Thyroid gland (tissue), 4 donors: ENCODE data around the gene CAMK2G.

Source experiments
- POLR2A ChIP-seq, 2 donors: fragments of 450-650 bp; IDR thresholded peaks; one replicate each; pipeline ENCODE4 v1.6.1; 2017; ENCODE audit warnings: antibody characterized with exemption in 2 of 2, mild to moderate bottlenecking in 2 of 2, moderate library complexity in 1 of 2
- TF ChIP-seq, protein P1 (sequence below), 6 experiments: fragments of 200-600 bp in 3 of 6; fragments of 450-650 bp in 3 of 6; sonication (generic) in 3 of 6; IDR thresholded peaks; one replicate each; pipeline ENCODE4 v1.5.1; 2016 to 2019; ENCODE audit warnings: antibody characterized with exemption in 6 of 6, mild to moderate bottlenecking in 2 of 6, inconsistent platforms in 1 of 6, moderate library complexity in 1 of 6

DNA sequence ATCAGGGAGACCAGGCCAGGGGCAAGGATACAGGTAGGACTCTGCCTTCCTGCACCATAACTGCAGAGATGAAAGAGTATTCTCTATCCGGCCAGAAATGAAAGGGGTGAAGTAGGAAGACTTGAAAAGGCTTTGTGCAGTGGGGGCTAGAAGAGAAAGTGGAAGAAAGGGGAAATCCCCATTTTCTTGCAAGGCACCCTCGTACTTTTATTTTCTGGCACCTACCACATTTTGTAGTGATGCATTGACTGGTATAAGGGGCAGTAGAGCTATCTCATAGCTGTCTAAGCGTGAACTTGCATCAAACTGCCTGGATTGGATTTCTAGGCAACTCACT lies 752 bp upstream of the CAMK2G start:
- TF ChIP-seq, protein P1, sequence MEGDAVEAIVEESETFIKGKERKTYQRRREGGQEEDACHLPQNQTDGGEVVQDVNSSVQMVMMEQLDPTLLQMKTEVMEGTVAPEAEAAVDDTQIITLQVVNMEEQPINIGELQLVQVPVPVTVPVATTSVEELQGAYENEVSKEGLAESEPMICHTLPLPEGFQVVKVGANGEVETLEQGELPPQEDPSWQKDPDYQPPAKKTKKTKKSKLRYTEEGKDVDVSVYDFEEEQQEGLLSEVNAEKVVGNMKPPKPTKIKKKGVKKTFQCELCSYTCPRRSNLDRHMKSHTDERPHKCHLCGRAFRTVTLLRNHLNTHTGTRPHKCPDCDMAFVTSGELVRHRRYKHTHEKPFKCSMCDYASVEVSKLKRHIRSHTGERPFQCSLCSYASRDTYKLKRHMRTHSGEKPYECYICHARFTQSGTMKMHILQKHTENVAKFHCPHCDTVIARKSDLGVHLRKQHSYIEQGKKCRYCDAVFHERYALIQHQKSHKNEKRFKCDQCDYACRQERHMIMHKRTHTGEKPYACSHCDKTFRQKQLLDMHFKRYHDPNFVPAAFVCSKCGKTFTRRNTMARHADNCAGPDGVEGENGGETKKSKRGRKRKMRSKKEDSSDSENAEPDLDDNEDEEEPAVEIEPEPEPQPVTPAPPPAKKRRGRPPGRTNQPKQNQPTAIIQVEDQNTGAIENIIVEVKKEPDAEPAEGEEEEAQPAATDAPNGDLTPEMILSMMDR (IDR thresholded peaks at IDR 0.05): no peak
- no peak for TF ChIP-seq POLR2A (IDR thresholded peaks at IDR 0.05)
